ENCODE data around the gene SENP6.

SENP6 gene

GRCh38 chr6:75656479-75656878 lies 54.8 kb downstream of the SENP6 start:
- no peak overlapping the region for H3K27ac ChIP-seq (ENCODE audit: extremely low read depth, low read depth, low read length)
- no peaks in the 10 kb centered on the region for H3K9me3 ChIP-seq (ENCODE audit: control insufficient read depth, insufficient read depth, low read depth, low read length)
- peaks cover 43 to 59% of the 10 kb centered on the region in 2 experiments for H3K36me3 ChIP-seq (ENCODE audit: control insufficient read depth in 2 of 2, insufficient read depth in 1 of 2, low read length in 2 of 2)
- no peaks in the 10 kb centered on the region for H3K4me1 ChIP-seq (ENCODE audit: control insufficient read depth, insufficient read depth, low read length)
- no peak overlapping the region for H3K4me3 ChIP-seq (ENCODE audit: low read depth, low read length)
- TF ChIP-seq ELK4 (IDR thresholded peaks at IDR 0.05; ENCODE audit: borderline replicate concordance, low read depth, low read length) = no peak
- TF ChIP-seq, protein P1, sequence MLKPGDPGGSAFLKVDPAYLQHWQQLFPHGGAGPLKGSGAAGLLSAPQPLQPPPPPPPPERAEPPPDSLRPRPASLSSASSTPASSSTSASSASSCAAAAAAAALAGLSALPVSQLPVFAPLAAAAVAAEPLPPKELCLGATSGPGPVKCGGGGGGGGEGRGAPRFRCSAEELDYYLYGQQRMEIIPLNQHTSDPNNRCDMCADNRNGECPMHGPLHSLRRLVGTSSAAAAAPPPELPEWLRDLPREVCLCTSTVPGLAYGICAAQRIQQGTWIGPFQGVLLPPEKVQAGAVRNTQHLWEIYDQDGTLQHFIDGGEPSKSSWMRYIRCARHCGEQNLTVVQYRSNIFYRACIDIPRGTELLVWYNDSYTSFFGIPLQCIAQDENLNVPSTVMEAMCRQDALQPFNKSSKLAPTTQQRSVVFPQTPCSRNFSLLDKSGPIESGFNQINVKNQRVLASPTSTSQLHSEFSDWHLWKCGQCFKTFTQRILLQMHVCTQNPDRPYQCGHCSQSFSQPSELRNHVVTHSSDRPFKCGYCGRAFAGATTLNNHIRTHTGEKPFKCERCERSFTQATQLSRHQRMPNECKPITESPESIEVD (tag by site-specific recombination; IDR thresholded peaks at IDR 0.05) = peak; percentile 43
- ChIA-PET CTCF (no interaction called here), POLR2A (interaction anchor here (0.8 kb wide), 1 partner anchor 11 kb away, joined by 3 read pairs; no protein-coding TSS in a partner anchor)

DNA sequence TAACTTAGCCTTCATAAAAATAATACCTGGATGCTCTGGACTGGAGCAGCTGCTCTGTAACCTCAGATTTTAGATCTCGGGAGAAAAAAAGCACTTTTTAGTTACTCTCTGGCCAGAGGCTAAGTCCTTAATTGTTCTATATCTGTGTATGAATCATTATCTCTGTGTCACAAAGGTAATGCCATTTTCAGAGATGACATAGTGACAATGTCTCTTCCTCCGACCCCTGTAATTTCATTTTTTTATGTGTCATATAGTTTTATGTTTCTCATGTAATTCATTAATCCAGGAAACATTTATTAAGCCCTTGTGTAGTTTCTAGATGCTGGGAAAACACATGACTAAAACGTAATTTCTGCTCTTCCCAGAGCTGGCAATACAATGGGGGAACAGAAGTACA lies 55.6 kb downstream of the SENP6 start:
- TF ChIP-seq, protein P2, sequence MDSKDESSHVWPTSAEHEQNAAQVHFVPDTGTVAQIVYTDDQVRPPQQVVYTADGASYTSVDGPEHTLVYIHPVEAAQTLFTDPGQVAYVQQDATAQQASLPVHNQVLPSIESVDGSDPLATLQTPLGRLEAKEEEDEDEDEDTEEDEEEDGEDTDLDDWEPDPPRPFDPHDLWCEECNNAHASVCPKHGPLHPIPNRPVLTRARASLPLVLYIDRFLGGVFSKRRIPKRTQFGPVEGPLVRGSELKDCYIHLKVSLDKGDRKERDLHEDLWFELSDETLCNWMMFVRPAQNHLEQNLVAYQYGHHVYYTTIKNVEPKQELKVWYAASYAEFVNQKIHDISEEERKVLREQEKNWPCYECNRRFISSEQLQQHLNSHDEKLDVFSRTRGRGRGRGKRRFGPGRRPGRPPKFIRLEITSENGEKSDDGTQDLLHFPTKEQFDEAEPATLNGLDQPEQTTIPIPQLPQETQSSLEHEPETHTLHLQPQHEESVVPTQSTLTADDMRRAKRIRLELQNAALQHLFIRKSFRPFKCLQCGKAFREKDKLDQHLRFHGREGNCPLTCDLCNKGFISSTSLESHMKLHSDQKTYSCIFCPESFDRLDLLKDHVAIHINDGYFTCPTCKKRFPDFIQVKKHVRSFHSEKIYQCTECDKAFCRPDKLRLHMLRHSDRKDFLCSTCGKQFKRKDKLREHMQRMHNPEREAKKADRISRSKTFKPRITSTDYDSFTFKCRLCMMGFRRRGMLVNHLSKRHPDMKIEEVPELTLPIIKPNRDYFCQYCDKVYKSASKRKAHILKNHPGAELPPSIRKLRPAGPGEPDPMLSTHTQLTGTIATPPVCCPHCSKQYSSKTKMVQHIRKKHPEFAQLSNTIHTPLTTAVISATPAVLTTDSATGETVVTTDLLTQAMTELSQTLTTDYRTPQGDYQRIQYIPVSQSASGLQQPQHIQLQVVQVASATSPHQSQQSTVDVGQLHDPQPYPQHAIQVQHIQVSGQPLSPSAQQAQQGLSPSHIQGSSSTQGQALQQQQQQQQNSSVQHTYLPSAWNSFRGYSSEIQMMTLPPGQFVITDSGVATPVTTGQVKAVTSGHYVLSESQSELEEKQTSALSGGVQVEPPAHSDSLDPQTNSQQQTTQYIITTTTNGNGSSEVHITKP (tag by site-specific recombination; IDR thresholded peaks at IDR 0.05) = no peak
- TF ChIP-seq TCF7L2 (IDR thresholded peaks at IDR 0.05; ENCODE audit: borderline replicate concordance, low read depth, low read length) (no peak), ZNF837 (tag by site-specific recombination; IDR thresholded peaks at IDR 0.05) (no peak), ZFP41 (tag by site-specific recombination; IDR thresholded peaks at IDR 0.05; ENCODE audit: borderline replicate concordance) (no peak), ZNF184 (tag by site-specific recombination; IDR thresholded peaks at IDR 0.05) (no peak)
- POLR2A ChIA-PET = no interaction called here
- H3K4me3 ChIP-seq (ENCODE audit: low read depth, low read length) = no peak overlapping the region
- no peaks in the 10 kb centered on the region for H3K9me3 ChIP-seq (ENCODE audit: control insufficient read depth, insufficient read depth, low read depth, low read length)
- CTCF ChIA-PET = no interaction called here
- H3K4me1 ChIP-seq (ENCODE audit: control insufficient read depth, insufficient read depth, low read length) = no peaks in the 10 kb centered on the region
- H3K27ac ChIP-seq (ENCODE audit: extremely low read depth, low read depth, low read length) = no peak overlapping the region
- peaks cover 44 to 59% of the 10 kb centered on the region in 2 experiments for H3K36me3 ChIP-seq (ENCODE audit: control insufficient read depth in 2 of 2, insufficient read depth in 1 of 2, low read length in 2 of 2)

DNA sequence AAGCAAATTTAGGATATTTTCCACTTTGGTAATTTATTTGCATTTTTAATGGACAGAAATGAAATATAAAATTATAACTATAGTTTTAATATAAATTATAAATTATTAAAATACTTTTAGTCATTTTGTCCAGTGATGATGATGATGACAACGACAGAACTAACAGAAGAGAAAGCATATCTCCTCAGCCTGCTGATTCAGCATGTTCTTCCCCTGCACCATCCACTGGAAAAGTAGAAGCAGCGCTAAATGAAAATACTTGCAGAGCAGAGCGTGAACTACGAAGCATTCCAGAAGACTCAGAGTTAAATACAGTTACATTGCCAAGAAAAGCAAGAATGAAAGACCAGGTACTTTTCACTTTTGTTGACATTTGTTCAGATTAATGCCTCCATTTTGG lies 64.9 kb downstream of the SENP6 start:
- peaks cover 40 to 55% of the 10 kb centered on the region in 2 experiments for H3K36me3 ChIP-seq (ENCODE audit: control insufficient read depth in 2 of 2, insufficient read depth in 1 of 2, low read length in 2 of 2)
- H3K9me3 ChIP-seq (ENCODE audit: control insufficient read depth, insufficient read depth, low read depth, low read length) = no peaks in the 10 kb centered on the region
- TF ChIP-seq ZNF391 (tag by site-specific recombination; IDR thresholded peaks at IDR 0.05; ENCODE audit: borderline replicate concordance, low read depth) (no peak), ZNF585B (tag by site-specific recombination; IDR thresholded peaks at IDR 0.05) (no peak), ZNF366 (tag by site-specific recombination; conservative IDR thresholded peaks at IDR 0.05) (no peak), ZNF621 (tag by site-specific recombination; IDR thresholded peaks at IDR 0.05) (no peak), ZNF658 (tag by site-specific recombination; IDR thresholded peaks at IDR 0.05) (no peak), ZNF157 (tag by site-specific recombination; IDR thresholded peaks at IDR 0.05) (no peak), ZNF133 (tag by site-specific recombination; IDR thresholded peaks at IDR 0.05) (no peak), KLF17 (tag by site-specific recombination; IDR thresholded peaks at IDR 0.05) (no peak), ZNF311 (tag by site-specific recombination; IDR thresholded peaks at IDR 0.05; ENCODE audit: borderline replicate concordance) (no peak), TRIM28 (IDR thresholded peaks at IDR 0.05; ENCODE audit: borderline replicate concordance, low read length) (no peak), ZNF416 (tag by site-specific recombination; IDR thresholded peaks at IDR 0.05) (no peak)
- TF ChIP-seq, protein P3, sequence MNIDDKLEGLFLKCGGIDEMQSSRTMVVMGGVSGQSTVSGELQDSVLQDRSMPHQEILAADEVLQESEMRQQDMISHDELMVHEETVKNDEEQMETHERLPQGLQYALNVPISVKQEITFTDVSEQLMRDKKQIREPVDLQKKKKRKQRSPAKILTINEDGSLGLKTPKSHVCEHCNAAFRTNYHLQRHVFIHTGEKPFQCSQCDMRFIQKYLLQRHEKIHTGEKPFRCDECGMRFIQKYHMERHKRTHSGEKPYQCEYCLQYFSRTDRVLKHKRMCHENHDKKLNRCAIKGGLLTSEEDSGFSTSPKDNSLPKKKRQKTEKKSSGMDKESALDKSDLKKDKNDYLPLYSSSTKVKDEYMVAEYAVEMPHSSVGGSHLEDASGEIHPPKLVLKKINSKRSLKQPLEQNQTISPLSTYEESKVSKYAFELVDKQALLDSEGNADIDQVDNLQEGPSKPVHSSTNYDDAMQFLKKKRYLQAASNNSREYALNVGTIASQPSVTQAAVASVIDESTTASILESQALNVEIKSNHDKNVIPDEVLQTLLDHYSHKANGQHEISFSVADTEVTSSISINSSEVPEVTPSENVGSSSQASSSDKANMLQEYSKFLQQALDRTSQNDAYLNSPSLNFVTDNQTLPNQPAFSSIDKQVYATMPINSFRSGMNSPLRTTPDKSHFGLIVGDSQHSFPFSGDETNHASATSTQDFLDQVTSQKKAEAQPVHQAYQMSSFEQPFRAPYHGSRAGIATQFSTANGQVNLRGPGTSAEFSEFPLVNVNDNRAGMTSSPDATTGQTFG (tag by site-specific recombination; IDR thresholded peaks at IDR 0.05; ENCODE audit: borderline replicate concordance) = no peak
- CTCF ChIA-PET = no interaction called here
- POLR2A ChIA-PET = no interaction called here
- H3K4me3 ChIP-seq (ENCODE audit: low read depth, low read length) = no peak overlapping the region
- no peaks in the 10 kb centered on the region for H3K4me1 ChIP-seq (ENCODE audit: control insufficient read depth, insufficient read depth, low read length)
- no peak overlapping the region for H3K27ac ChIP-seq (ENCODE audit: extremely low read depth, low read depth, low read length)

Measured in HEK293 (cell line).